Measurements from ENCODE around the gene RPL22L1. TPM values are rescaled to one million over a fixed set of nuclear protein-coding genes. Genes with fewer than 3 reads are reported as not detected.
A peak's percentile ranks its signal among the peaks of the same experiment; 100 is the strongest.

The RPL22L1 gene
- total RNA-seq, 1 experiment from 2014 or later = 60.3 TPM

GRCh38 chr3:170815340-170815739 lies 54.7 kb downstream of the RPL22L1 start:
- Histone ChIP-seq H3K27me3 (ENCODE audit: insufficient read depth, low read depth) (no peaks in the 10 kb centered on the region), H4K20me1 (ENCODE audit: insufficient read depth) (no peaks in the 10 kb centered on the region), H3K4me2 (peak overlapping the region; percentile 67), H3K79me2 (ENCODE audit: low read depth) (no peaks in the 10 kb centered on the region), H3K36me3 (ENCODE audit: low read depth) (no peaks in the 10 kb centered on the region), H3K27ac (no peak overlapping the region), H3K4me3 (0 out of 2 replicates have a peak overlapping the region, but pooled peaks have one; percentile 4), H3K9me3 (ENCODE audit: insufficient read depth, low read depth) (no peaks in the 10 kb centered on the region), H2AFZ (no peak overlapping the region), H3K4me1 (replicated peaks; ENCODE audit: insufficient read depth) (peaks cover 33% of the 10 kb centered on the region), H3F3A (ENCODE audit: insufficient read depth, low read depth) (peaks cover 11% of the 10 kb centered on the region), H3K9me2 (ENCODE audit: insufficient read depth) (no peaks in the 10 kb centered on the region)
- ChIA-PET CTCF (interaction anchor here (1.3 kb wide), 1 partner anchor 401 kb away, joined by 15 read pairs; no protein-coding TSS in a partner anchor), POLR2A (ENCODE audit: unreplicated experiment) (interaction anchor here (0.5 to 0.9 kb wide), 8 partner anchors 158 to 949 kb away, joined by 3 to 35 read pairs (median 5); partner anchors contain the start of gene PRKCI)
- BruUV-seq (replicated peaks) = no TSS peak
- peak; percentile 69 to 75 for DNase-seq
- no peak for TF ChIP-seq EZH2 (IDR thresholded peaks at IDR 0.05; ENCODE audit: low read depth)
- no peak for TF ChIP-seq CTCF (conservative IDR thresholded peaks at IDR 0.05)
- intact Hi-C loops (cut with micrococcal nuclease; ENCODE audit: unreplicated experiment) = loop anchor here (2.0 kb wide), 3 partner anchors 33 to 1053 kb away; partner anchors contain the start of gene SKIL

Other genes with a start within 250 kb of the RPL22L1 start
- gene EIF5A2, start 38.4 kb upstream of the RPL22L1 start, total RNA-seq (2021) = 12.4 and 19.8 TPM in 2 replicates
- not detected in 2 replicates for gene SLC2A2, start 156.5 kb upstream of the RPL22L1 start, total RNA-seq (2021)

All from PC-9 (cell line).